CD4-positive, alpha-beta T cell (primary cell): ENCODE measurements around the gene MGA. TPM values are rescaled to one million over a fixed set of nuclear protein-coding genes. Genes with fewer than 3 reads are reported as not detected.

Source experiments
- ATAC-seq: fragments of 200-7000 bp; cut with Tn5 transposase; one replicate; pipeline ENCODE4 v1.10.0; 2022; ENCODE audit warnings: mild to moderate bottlenecking; ENCODE audit not compliant: poor library complexity
- CTCF ChIA-PET: fragments of 350-600 bp; sonication (Branson Sonifier 250); formaldehyde crosslinking; loops from one replicate; lab custom pipeline; 2021; ENCODE audit warnings: antibody characterized with exemption, inconsistent platforms; lab: Charles Lee
- POLR2A ChIA-PET: fragments of 350-600 bp; sonication (Branson Sonifier 250); formaldehyde crosslinking; loops from one replicate; lab custom pipeline; 2021; ENCODE audit warnings: antibody characterized with exemption, inconsistent platforms; lab: Charles Lee
- DNase-seq, 14 experiments: peaks; one replicate each; pipeline ENCODE4 v3.0.0-alpha.2; 2013 to 2020; ENCODE audit warnings: mixed read lengths in 2 of 14
- H3K27ac ChIP-seq, 2 donors: one replicate each; pipeline versions ENCODE4 v1.5.1 to v1.7.0; 2013; ENCODE audit warnings: low read length in 2 of 2, low read depth in 1 of 2, mild to moderate bottlenecking in 1 of 2
- H3K27me3 ChIP-seq, 2 experiments: 1 replicate in 1 of 2; 2 replicates in 1 of 2; pipeline versions ENCODE4 v1.6.1 to v1.7.0; 2013; ENCODE audit warnings: low read length in 2 of 2, control low read depth in 1 of 2, mild to moderate bottlenecking in 1 of 2, moderate library complexity in 1 of 2; ENCODE audit not compliant: insufficient read depth in 2 of 2, control insufficient read depth in 1 of 2
- H3K36me3 ChIP-seq: one replicate; pipeline ENCODE4 v1.6.1; 2013; ENCODE audit warnings: low read length, control low read depth; ENCODE audit not compliant: insufficient read depth
- H3K4me1 ChIP-seq: one replicate; pipeline ENCODE4 v1.6.1; 2013; ENCODE audit warnings: low read length, control low read depth; ENCODE audit not compliant: insufficient read depth
- H3K4me3 ChIP-seq: one replicate; pipeline ENCODE4 v1.5.1; 2013; ENCODE audit warnings: mild to moderate bottlenecking, low read length, moderate library complexity
- H3K9me3 ChIP-seq, 2 experiments: 1 replicate in 1 of 2; 2 replicates in 1 of 2; pipeline versions ENCODE4 v1.6.1 to v1.7.0; 2013; ENCODE audit warnings: low read length in 2 of 2, mild to moderate bottlenecking in 2 of 2, control low read depth in 1 of 2, moderate library complexity in 1 of 2; ENCODE audit not compliant: control insufficient read depth in 1 of 2, insufficient read depth in 1 of 2
- H3K27ac Mint-ChIP-seq: one replicate; pipeline ENCODE4 v1.8.0; 2020; ENCODE audit warnings: mixed read lengths
- H3K27me3 Mint-ChIP-seq: one replicate; pipeline ENCODE4 v1.8.0; 2021; ENCODE audit warnings: mixed read lengths
- H3K36me3 Mint-ChIP-seq: one replicate; pipeline ENCODE4 v1.8.0; 2021; ENCODE audit warnings: low read depth, mixed read lengths
- H3K4me1 Mint-ChIP-seq: one replicate; pipeline ENCODE4 v1.8.0; 2021; ENCODE audit warnings: low read depth, mixed read lengths
- H3K4me3 Mint-ChIP-seq: one replicate; pipeline ENCODE4 v1.8.0; 2020; ENCODE audit warnings: mild to moderate bottlenecking, mixed read lengths
- H3K9me3 Mint-ChIP-seq: one replicate; pipeline ENCODE4 v1.8.0; 2020; ENCODE audit warnings: mixed read lengths
- intact Hi-C, 2 experiments: fragments of 100-400 bp; cut with DNase I in 1 of 2; cut with micrococcal nuclease in 1 of 2; formaldehyde crosslinking; loops; one replicate each; pipeline versions ENCODE4 v1.15.1 to v1.9.0; 2023 to 2025; cut with DNase I, micrococcal nuclease
- total RNA-seq, 174 experiments: library from RNA in 2 of 174; stranded (reverse) in 2 of 174; gene quantifications; one replicate each; pipeline ENCODE4 v1.2.3 and lab custom pipeline; 2021 to 2026
- TF ChIP-seq, protein P1 (sequence below): fragments of 200-600 bp; IDR thresholded peaks from one replicate; pipeline ENCODE4 v1.8.0; 2022; ENCODE audit warnings: antibody characterized with exemption, mild to moderate bottlenecking

Gene MGA
- total RNA-seq, 2 experiments from 2014 or later, result 31.0 to 33.9 TPM

DNA sequence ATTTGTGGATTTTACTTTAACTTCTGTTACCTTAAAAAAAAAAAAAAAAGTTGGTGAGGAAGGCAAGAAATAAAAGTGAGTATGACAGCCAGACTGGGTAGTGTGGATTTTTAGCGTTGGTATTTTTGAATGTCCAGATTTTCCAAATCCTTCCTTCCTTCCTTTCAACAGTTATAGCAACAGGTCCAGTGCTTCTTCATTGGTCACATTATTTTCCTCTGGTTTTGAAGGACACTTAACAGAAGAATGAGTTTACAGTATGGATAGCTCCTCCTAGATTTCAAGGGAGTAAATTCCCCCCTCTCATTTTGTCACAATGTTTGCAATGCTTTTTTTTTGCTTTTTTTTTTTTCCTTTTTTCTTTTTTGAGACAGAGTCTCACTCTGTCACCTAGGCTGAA is 120.5 kb downstream of the MGA start:
- ATAC-seq, result no peak
- peaks cover 2% of the 10 kb centered on the region for H3K36me3 ChIP-seq
- H3K4me1 ChIP-seq, result peaks cover 28% of the 10 kb centered on the region
- H3K27me3 ChIP-seq, result no peaks in the 10 kb centered on the region
- TF ChIP-seq, protein P1, sequence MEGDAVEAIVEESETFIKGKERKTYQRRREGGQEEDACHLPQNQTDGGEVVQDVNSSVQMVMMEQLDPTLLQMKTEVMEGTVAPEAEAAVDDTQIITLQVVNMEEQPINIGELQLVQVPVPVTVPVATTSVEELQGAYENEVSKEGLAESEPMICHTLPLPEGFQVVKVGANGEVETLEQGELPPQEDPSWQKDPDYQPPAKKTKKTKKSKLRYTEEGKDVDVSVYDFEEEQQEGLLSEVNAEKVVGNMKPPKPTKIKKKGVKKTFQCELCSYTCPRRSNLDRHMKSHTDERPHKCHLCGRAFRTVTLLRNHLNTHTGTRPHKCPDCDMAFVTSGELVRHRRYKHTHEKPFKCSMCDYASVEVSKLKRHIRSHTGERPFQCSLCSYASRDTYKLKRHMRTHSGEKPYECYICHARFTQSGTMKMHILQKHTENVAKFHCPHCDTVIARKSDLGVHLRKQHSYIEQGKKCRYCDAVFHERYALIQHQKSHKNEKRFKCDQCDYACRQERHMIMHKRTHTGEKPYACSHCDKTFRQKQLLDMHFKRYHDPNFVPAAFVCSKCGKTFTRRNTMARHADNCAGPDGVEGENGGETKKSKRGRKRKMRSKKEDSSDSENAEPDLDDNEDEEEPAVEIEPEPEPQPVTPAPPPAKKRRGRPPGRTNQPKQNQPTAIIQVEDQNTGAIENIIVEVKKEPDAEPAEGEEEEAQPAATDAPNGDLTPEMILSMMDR, result no peak
- H3K27me3 Mint-ChIP-seq, result no peaks in the 10 kb centered on the region
- H3K4me3 Mint-ChIP-seq, result no peak overlapping the region
- H3K27ac ChIP-seq, result no peak overlapping the region
- no peak for DNase-seq
- no peaks in the 10 kb centered on the region for H3K9me3 ChIP-seq
- intact Hi-C loops, result loop anchor here in 1 of 2 experiments (2.0 kb wide), 1 partner anchor 14 kb away; no protein-coding TSS in a partner anchor
- peaks cover 57% of the 10 kb centered on the region for H3K4me1 Mint-ChIP-seq
- ChIA-PET CTCF (no interaction called here), POLR2A (interaction anchor here (0.6 kb wide), 2 partner anchors 14 to 47 kb away, joined by 3 read pairs; no protein-coding TSS in a partner anchor)
- H3K27ac Mint-ChIP-seq, result no peak overlapping the region
- H3K36me3 Mint-ChIP-seq, result peaks cover 28% of the 10 kb centered on the region
- no peak overlapping the region for H3K4me3 ChIP-seq
- no peaks in the 10 kb centered on the region for H3K9me3 Mint-ChIP-seq

- peaks cover 28% of the 10 kb centered on the region for H3K36me3 Mint-ChIP-seq
- H3K9me3 Mint-ChIP-seq, result no peaks in the 10 kb centered on the region
- ChIA-PET POLR2A (no interaction called here), CTCF (interaction anchor here (0.5 to 4.3 kb wide), 2 partner anchors 9 to 170 kb away, joined by 3 to 22 read pairs; partner anchors contain the start of gene MAPKBP1)
- TF ChIP-seq, protein P1, result no peak
- intact Hi-C loops, result no loop called here
- no peak overlapping the region for H3K27ac Mint-ChIP-seq
- Histone ChIP-seq H3K4me3 (no peak overlapping the region), H3K27me3 (no peaks in the 10 kb centered on the region), H3K27ac (no peak overlapping the region), H3K4me1 (peaks cover 11% of the 10 kb centered on the region), H3K9me3 (no peaks in the 10 kb centered on the region), H3K36me3 (peaks cover 2% of the 10 kb centered on the region)
- DNase-seq (no peak), ATAC-seq (no peak)
- H3K27me3 Mint-ChIP-seq, result no peaks in the 10 kb centered on the region
- H3K4me1 Mint-ChIP-seq, result peaks cover 38% of the 10 kb centered on the region
- no peak overlapping the region for H3K4me3 Mint-ChIP-seq
These were observed 122.4 kb downstream of the MGA start for GRCh38 chr15:41782371-41783282.

GRCh38 chr15:41783296-41783695 is 123.1 kb downstream of the MGA start:
- peaks cover 34% of the 10 kb centered on the region for H3K4me1 Mint-ChIP-seq
- H3K9me3 Mint-ChIP-seq, result no peaks in the 10 kb centered on the region
- TF ChIP-seq, protein P1, result no peak
- peaks cover 9% of the 10 kb centered on the region for H3K4me1 ChIP-seq
- no peak overlapping the region for H3K4me3 ChIP-seq
- ChIA-PET POLR2A (interaction anchor here (1.3 kb wide), 1 partner anchor 9 kb away, joined by 4 read pairs; the partner anchor contains the start of gene MAPKBP1), CTCF (interaction anchor here (4.3 kb wide), 1 partner anchor 9 kb away, joined by 22 read pairs; the partner anchor contains the start of gene MAPKBP1)
- ATAC-seq (no peak), DNase-seq (no peak)
- H3K27ac Mint-ChIP-seq, result no peak overlapping the region
- no peaks in the 10 kb centered on the region for H3K27me3 Mint-ChIP-seq
- H3K36me3 ChIP-seq, result peaks cover 2% of the 10 kb centered on the region
- peaks cover 27% of the 10 kb centered on the region for H3K36me3 Mint-ChIP-seq
- H3K27ac ChIP-seq, result no peak overlapping the region
- no peaks in the 10 kb centered on the region for H3K27me3 ChIP-seq
- no peak overlapping the region for H3K4me3 Mint-ChIP-seq
- intact Hi-C loops, result no loop called here
- no peaks in the 10 kb centered on the region for H3K9me3 ChIP-seq
